GM13977 (cell line): ENCODE data around the gene ELOVL6.

Experiments
- DNase-seq: peaks from one replicate; pipeline ENCODE4 v3.0.0; 2012; ENCODE audit warnings: low spot score
- CTCF ChIP-seq: IDR thresholded peaks from 2 replicates; pipeline ENCODE4 v1.5.1; 2012; ENCODE audit warnings: mild to moderate bottlenecking, control low read depth; ENCODE audit not compliant: insufficient read depth; ENCODE audit errors: extremely low read depth, missing control alignments
- in situ Hi-C: fragments of 300-500 bp; cut with MboI; formaldehyde crosslinking; loops from one replicate; pipeline ENCODE4 v1.12.0; 2022; ENCODE audit warnings: low sequenced_read_pairs, low pct_unique_long_range_greater_than_20kb, mixed read lengths, inconsistent platforms; ENCODE audit not compliant: unreplicated experiment

ELOVL6 gene

DNA sequence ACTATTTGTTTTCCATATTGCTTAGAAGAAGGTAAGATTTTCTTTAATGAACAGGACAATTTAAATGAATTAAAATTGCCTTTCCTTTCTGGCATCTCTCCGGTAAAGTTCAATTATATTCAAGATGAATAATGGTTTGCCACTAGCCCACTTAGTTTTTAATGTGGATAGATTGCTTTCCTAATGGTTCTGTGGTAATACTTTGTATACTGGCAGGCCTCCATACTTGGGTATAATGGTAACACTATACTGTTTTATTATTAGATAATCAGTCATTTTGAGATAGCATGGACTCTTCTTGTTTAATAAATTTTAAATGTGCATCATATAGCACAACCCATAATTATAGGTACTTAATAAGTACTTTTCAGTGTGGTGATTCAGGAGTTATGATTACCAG is 89.5 kb downstream of the ELOVL6 start:
- DNase-seq, result no peak
- no peak for TF ChIP-seq CTCF
- in situ Hi-C loops, result no loop called here

DNA sequence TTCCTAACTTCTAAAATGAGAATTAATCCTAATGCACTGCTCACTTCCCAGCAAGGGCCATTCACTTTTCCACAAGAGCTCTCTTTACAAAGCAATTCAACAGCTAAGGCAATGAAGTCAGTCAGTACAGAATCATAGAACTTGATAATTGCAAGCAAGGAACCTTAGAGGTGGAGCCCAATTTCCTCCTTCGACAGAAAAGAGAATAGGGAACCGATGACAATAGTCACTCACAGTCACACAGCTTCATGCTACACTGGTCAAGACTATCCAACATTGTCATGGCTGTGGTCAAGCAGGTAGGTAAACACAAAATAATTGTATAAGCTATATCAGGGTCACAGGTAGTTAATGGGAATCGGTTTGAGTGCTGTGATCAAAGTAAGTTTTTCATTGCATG is 90.0 kb downstream of the ELOVL6 start:
- in situ Hi-C loops, result no loop called here
- peak; percentile 11 for DNase-seq
- TF ChIP-seq CTCF, result no peak

- in situ Hi-C loops, result no loop called here
- DNase-seq, result no peak
- no peak for TF ChIP-seq CTCF
Observed at GRCh38 chr4:110107866-110108265, 90.5 kb downstream of the ELOVL6 start.

GRCh38 chr4:110106931-110107296 is 91.5 kb downstream of the ELOVL6 start:
- in situ Hi-C loops, result no loop called here
- no peak for TF ChIP-seq CTCF

GRCh38 chr4:110104661-110105060 is 93.8 kb downstream of the ELOVL6 start:
- no peak for DNase-seq
- in situ Hi-C loops, result no loop called here
- no peak for TF ChIP-seq CTCF

More at GRCh38 chr4:110106931-110107296, 91.5 kb downstream of the ELOVL6 start:
- DNase-seq, result peak; percentile 14

- in situ Hi-C loops, result no loop called here
- no peak for DNase-seq
- TF ChIP-seq CTCF, result no peak
Observed at GRCh38 chr4:110099638-110100037, 98.8 kb downstream of the ELOVL6 start.

DNA sequence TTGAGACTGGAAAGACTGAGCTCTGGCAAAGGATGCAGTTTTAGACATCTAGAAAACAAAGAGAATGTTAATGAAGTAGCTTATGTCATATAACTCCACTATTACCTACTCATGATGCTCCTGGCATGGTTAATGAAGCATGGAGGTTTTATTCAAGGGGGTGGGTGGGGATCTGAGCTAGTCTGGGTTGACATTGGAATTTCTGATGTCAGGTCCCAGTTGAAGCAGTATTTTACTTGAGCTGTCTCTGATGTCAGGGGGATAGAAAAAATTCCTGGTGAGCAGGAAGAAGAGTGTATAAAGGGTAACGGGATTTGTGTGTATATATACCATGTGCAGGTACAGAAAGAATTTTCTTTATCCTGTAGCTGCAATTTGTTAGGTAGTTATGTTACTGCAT is 102.0 kb downstream of the ELOVL6 start:
- no peak for TF ChIP-seq CTCF

More for the DNA sequence above, 102.0 kb downstream of the ELOVL6 start:
- in situ Hi-C loops, result no loop called here
- no peak for DNase-seq
